ENCODE data around the gene FZD1.

DNA sequence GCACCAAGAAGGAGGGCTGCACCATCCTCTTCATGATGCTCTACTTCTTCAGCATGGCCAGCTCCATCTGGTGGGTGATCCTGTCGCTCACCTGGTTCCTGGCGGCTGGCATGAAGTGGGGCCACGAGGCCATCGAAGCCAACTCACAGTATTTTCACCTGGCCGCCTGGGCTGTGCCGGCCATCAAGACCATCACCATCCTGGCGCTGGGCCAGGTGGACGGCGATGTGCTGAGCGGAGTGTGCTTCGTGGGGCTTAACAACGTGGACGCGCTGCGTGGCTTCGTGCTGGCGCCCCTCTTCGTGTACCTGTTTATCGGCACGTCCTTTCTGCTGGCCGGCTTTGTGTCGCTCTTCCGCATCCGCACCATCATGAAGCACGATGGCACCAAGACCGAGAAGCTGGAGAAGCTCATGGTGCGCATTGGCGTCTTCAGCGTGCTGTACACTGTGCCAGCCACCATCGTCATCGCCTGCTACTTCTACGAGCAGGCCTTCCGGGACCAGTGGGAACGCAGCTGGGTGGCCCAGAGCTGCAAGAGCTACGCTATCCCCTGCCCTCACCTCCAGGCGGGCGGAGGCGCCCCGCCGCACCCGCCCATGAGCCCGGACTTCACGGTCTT is 1.9 kb downstream of the FZD1 start:
- TF ChIP-seq, protein P1, sequence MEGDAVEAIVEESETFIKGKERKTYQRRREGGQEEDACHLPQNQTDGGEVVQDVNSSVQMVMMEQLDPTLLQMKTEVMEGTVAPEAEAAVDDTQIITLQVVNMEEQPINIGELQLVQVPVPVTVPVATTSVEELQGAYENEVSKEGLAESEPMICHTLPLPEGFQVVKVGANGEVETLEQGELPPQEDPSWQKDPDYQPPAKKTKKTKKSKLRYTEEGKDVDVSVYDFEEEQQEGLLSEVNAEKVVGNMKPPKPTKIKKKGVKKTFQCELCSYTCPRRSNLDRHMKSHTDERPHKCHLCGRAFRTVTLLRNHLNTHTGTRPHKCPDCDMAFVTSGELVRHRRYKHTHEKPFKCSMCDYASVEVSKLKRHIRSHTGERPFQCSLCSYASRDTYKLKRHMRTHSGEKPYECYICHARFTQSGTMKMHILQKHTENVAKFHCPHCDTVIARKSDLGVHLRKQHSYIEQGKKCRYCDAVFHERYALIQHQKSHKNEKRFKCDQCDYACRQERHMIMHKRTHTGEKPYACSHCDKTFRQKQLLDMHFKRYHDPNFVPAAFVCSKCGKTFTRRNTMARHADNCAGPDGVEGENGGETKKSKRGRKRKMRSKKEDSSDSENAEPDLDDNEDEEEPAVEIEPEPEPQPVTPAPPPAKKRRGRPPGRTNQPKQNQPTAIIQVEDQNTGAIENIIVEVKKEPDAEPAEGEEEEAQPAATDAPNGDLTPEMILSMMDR (IDR thresholded peaks at IDR 0.05): no peak
- TF ChIP-seq POLR2A (IDR thresholded peaks at IDR 0.05) (no peak), POLR2AphosphoS5 (IDR thresholded peaks at IDR 0.05; ENCODE audit: insufficient read depth in 1 of 2, low read depth in 1 of 2) (peak in 1 of 2 donors; percentile 40)

Measured in vagina (tissue), 2 donors.